GM12801 (cell line): Measurements from ENCODE around the gene RFLNA.

Experiments
- TF ChIP-seq, protein P1 (sequence below): IDR thresholded peaks from one replicate; pipeline ENCODE4 v1.5.1; 2011; ENCODE audit warnings: control low read depth; ENCODE audit not compliant: insufficient read length; ENCODE audit errors: extremely low read depth

Gene RFLNA

GRCh38 chr12:124318278-124319020 lies 23.6 kb downstream of the RFLNA start:
- TF ChIP-seq, protein P1, sequence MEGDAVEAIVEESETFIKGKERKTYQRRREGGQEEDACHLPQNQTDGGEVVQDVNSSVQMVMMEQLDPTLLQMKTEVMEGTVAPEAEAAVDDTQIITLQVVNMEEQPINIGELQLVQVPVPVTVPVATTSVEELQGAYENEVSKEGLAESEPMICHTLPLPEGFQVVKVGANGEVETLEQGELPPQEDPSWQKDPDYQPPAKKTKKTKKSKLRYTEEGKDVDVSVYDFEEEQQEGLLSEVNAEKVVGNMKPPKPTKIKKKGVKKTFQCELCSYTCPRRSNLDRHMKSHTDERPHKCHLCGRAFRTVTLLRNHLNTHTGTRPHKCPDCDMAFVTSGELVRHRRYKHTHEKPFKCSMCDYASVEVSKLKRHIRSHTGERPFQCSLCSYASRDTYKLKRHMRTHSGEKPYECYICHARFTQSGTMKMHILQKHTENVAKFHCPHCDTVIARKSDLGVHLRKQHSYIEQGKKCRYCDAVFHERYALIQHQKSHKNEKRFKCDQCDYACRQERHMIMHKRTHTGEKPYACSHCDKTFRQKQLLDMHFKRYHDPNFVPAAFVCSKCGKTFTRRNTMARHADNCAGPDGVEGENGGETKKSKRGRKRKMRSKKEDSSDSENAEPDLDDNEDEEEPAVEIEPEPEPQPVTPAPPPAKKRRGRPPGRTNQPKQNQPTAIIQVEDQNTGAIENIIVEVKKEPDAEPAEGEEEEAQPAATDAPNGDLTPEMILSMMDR = no peak

DNA sequence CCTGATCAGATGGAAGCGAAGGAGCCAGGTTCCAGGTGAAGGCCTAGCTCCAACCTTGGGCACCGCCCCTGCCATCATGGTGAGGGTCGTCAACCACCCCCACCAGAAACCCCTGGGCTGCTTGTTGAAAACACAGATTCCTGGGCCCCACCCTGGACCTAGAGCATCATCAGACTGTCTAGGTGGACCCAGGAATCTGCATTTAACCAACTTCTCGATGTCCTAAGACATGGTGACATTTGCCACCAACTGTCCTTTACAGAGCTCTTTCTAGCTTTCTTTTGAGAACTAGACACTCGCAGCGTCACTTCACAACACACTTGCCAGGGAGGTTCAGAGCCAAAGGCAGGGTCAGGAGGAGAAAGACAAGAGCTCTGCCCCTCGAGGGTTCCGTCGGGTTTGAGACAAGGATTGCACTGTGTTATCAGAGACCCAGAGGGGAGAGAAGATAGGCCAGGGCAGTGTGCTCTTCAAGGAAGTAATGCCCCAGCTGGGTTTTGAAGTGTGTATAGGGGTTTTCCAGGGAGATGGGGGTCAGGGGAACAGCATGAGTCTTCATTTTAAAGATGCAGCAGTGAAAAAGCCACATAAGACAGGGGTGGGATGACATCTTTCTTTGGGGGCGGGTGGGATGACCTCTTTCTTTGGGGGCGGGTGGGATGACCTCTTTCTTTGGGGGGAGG lies 24.6 kb downstream of the RFLNA start:
- TF ChIP-seq, protein P1 = no peak

- TF ChIP-seq, protein P1 = no peak
Measured at GRCh38 chr12:124321040-124321481, 26.2 kb downstream of the RFLNA start.

GRCh38 chr12:124321556-124322270 lies 26.8 kb downstream of the RFLNA start:
- TF ChIP-seq, protein P1 = no peak

DNA sequence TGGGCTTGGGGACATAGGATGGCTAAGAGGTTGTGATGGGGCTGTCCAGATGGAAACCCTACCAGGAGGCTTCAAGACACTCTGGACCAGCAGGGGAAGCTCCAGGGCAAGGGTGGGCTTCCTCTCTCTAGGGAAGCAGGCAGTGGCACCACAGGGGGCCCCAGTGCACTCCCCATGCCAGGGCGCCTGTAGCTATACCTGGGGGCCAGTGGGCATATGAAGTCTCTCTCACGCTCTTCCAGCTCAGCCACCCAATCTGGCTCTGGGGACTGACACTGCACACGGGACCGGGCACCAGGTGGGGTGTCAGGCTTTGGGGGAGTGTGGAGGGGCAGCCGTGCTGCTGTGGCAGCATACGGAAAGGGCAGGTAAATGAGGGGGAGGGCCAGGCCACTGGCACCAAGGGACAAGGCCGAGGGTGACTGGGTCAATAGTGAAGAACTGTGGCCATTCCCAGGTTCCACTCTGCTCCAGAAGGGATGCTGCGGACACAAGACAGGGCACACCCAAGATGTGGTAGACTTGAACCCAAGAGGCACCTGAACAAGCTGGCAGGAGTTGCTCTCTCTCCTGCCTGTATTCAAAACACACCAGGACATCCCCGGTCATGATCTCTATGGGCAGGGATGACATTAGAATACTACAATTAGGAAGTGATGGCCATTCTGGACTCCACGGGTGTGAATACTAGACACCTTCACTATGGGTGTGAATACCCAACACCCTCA lies 27.5 kb downstream of the RFLNA start:
- TF ChIP-seq, protein P1 = no peak

GRCh38 chr12:124323771-124324530 lies 29.1 kb downstream of the RFLNA start:
- TF ChIP-seq, protein P1 = no peak
